Effector memory CD4-positive, alpha-beta T cell (primary cell): Measurements from ENCODE around the gene USP7.

Source experiments
- DNase-seq, 3 donors: peaks; one replicate each; pipeline ENCODE4 v3.0.0-alpha.2; 2020
- H3K27ac ChIP-seq: 2 replicates; pipeline ENCODE4 v1.7.0; 2013; ENCODE audit warnings: mild to moderate bottlenecking, low read length, moderate library complexity; ENCODE audit not compliant: insufficient read depth, poor library complexity, severe bottlenecking
- H3K27me3 ChIP-seq: replicated peaks from 2 replicates; pipeline ENCODE4 v1.7.0; 2013; ENCODE audit warnings: mild to moderate bottlenecking, low read length; ENCODE audit not compliant: insufficient read depth, control insufficient read depth, poor library complexity, severe bottlenecking
- H3K36me3 ChIP-seq: 2 replicates; pipeline ENCODE4 v1.7.0; 2013; ENCODE audit warnings: mild to moderate bottlenecking, low read length, moderate library complexity; ENCODE audit not compliant: control insufficient read depth, insufficient read depth
- H3K4me1 ChIP-seq: 2 replicates; pipeline ENCODE4 v1.7.0; 2013; ENCODE audit warnings: low read length, mild to moderate bottlenecking; ENCODE audit not compliant: control insufficient read depth, insufficient read depth, poor library complexity, severe bottlenecking
- H3K4me3 ChIP-seq: 2 replicates; pipeline ENCODE4 v1.7.0; 2013; ENCODE audit warnings: low read length, low read depth, mild to moderate bottlenecking; ENCODE audit not compliant: insufficient read depth, poor library complexity, severe bottlenecking
- H3K9me3 ChIP-seq: 2 replicates; pipeline ENCODE4 v1.7.0; 2013; ENCODE audit warnings: mild to moderate bottlenecking, low read length, moderate library complexity; ENCODE audit not compliant: control insufficient read depth
- total RNA-seq, 3 donors: gene quantifications; one replicate each; lab custom pipeline; 2026; lab: John Stamatoyannopoulos, UW

USP7 gene
- 274 to 326 (median 279) reads per million in 3 donors for total RNA-seq

- H3K27ac ChIP-seq, result peak within 1 kb of the TSS; percentile 89
- H3K36me3 ChIP-seq, result no peaks in the 10 kb centered on the region
- H3K27me3 ChIP-seq, result no peaks in the 10 kb centered on the region
- no peaks in the 10 kb centered on the region for H3K9me3 ChIP-seq
- peak within 1 kb of the TSS; percentile 69 for H3K4me3 ChIP-seq
- DNase-seq, result peak; percentile 80 to 86 (median 81)
- peaks cover 35% of the 10 kb centered on the region for H3K4me1 ChIP-seq
Measured at GRCh38 chr16:8963821-8964441, at the start of gene USP7. Gene USP7 (minus strand): TSS chr16:8963906. CDS start chr16:8963285, 621 bp downstream.

- H3K36me3 ChIP-seq, result no peaks in the 10 kb centered on the region
Measured at GRCh38 chr16:9013508-9013864, 49.8 kb upstream of the USP7 start.

GRCh38 chr16:9012848-9013507, 49.3 kb upstream of the USP7 start:
- Histone ChIP-seq H3K27ac (no peak overlapping the region), H3K4me3 (no peak overlapping the region), H3K9me3 (no peaks in the 10 kb centered on the region), H3K27me3 (no peaks in the 10 kb centered on the region), H3K36me3 (no peaks in the 10 kb centered on the region), H3K4me1 (no peaks in the 10 kb centered on the region)
- DNase-seq, result no peak

More at GRCh38 chr16:9013508-9013864, 49.8 kb upstream of the USP7 start:
- Histone ChIP-seq H3K27me3 (no peaks in the 10 kb centered on the region), H3K4me1 (no peaks in the 10 kb centered on the region), H3K4me3 (no peak overlapping the region), H3K27ac (no peak overlapping the region), H3K9me3 (no peaks in the 10 kb centered on the region)
- DNase-seq, result no peak

GRCh38 chr16:9012330-9012729, 48.6 kb upstream of the USP7 start:
- Histone ChIP-seq H3K9me3 (no peaks in the 10 kb centered on the region), H3K4me1 (no peaks in the 10 kb centered on the region), H3K4me3 (no peak overlapping the region), H3K27me3 (no peaks in the 10 kb centered on the region), H3K36me3 (no peaks in the 10 kb centered on the region), H3K27ac (no peak overlapping the region)
- DNase-seq, result no peak

- Histone ChIP-seq H3K36me3 (no peaks in the 10 kb centered on the region), H3K27me3 (no peaks in the 10 kb centered on the region), H3K4me3 (peak overlapping the region; percentile 24), H3K4me1 (no peaks in the 10 kb centered on the region), H3K27ac (no peak overlapping the region), H3K9me3 (no peaks in the 10 kb centered on the region)
- DNase-seq, result peak; percentile 22 to 34 (median 23)
Measured at GRCh38 chr16:9008601-9009260, 45.0 kb upstream of the USP7 start.

GRCh38 chr16:9007177-9007794, 43.6 kb upstream of the USP7 start:
- Histone ChIP-seq H3K4me3 (no peak overlapping the region), H3K9me3 (no peaks in the 10 kb centered on the region), H3K27me3 (no peaks in the 10 kb centered on the region), H3K4me1 (no peaks in the 10 kb centered on the region), H3K36me3 (no peaks in the 10 kb centered on the region), H3K27ac (no peak overlapping the region)
- DNase-seq, result no peak

- no peak overlapping the region for H3K27ac ChIP-seq
- H3K27me3 ChIP-seq, result no peaks in the 10 kb centered on the region
- H3K4me1 ChIP-seq, result no peaks in the 10 kb centered on the region
- H3K9me3 ChIP-seq, result no peaks in the 10 kb centered on the region
- H3K4me3 ChIP-seq, result no peak overlapping the region
- DNase-seq, result no peak
- H3K36me3 ChIP-seq, result no peaks in the 10 kb centered on the region
Measured at GRCh38 chr16:9004183-9004582, 40.5 kb upstream of the USP7 start.

GRCh38 chr16:9003763-9004162, 40.1 kb upstream of the USP7 start:
- no peaks in the 10 kb centered on the region for H3K9me3 ChIP-seq
- no peak overlapping the region for H3K27ac ChIP-seq
- no peaks in the 10 kb centered on the region for H3K4me1 ChIP-seq
- no peaks in the 10 kb centered on the region for H3K27me3 ChIP-seq
- H3K4me3 ChIP-seq, result no peak overlapping the region
- DNase-seq, result no peak
- H3K36me3 ChIP-seq, result no peaks in the 10 kb centered on the region

GRCh38 chr16:9003322-9003721, 39.6 kb upstream of the USP7 start:
- Histone ChIP-seq H3K4me1 (no peaks in the 10 kb centered on the region), H3K27me3 (no peaks in the 10 kb centered on the region), H3K27ac (no peak overlapping the region), H3K36me3 (no peaks in the 10 kb centered on the region), H3K9me3 (no peaks in the 10 kb centered on the region), H3K4me3 (no peak overlapping the region)
- no peak for DNase-seq

GRCh38 chr16:9002042-9002441, 38.3 kb upstream of the USP7 start:
- no peak for DNase-seq
- Histone ChIP-seq H3K36me3 (no peaks in the 10 kb centered on the region), H3K9me3 (no peaks in the 10 kb centered on the region), H3K4me1 (no peaks in the 10 kb centered on the region), H3K4me3 (no peak overlapping the region), H3K27ac (no peak overlapping the region), H3K27me3 (no peaks in the 10 kb centered on the region)
